Skeletal muscle satellite cell (primary cell): Measurements from ENCODE around the gene MSI1.
A peak's percentile ranks its signal among the peaks of the same experiment; 100 is the strongest.

ENCODE experiments used
- H3K27me3 ChIP-seq: 2 replicates; pipeline ENCODE4 v1.7.0; 2013; ENCODE audit warnings: low read length; ENCODE audit not compliant: control insufficient read depth, insufficient read depth
- H3K36me3 ChIP-seq: 2 replicates; pipeline ENCODE4 v1.7.0; 2013; ENCODE audit warnings: mild to moderate bottlenecking, control low read depth, low read length; ENCODE audit not compliant: insufficient read depth
- H3K4me1 ChIP-seq: 2 replicates; pipeline ENCODE4 v1.7.0; 2013; ENCODE audit warnings: low read length; ENCODE audit not compliant: control insufficient read depth, insufficient read depth
- H3K4me2 ChIP-seq: 2 replicates; pipeline ENCODE4 v1.7.0; 2013; ENCODE audit warnings: mild to moderate bottlenecking, low read length
- H3K4me3 ChIP-seq: 2 replicates; pipeline ENCODE4 v1.7.0; 2013; ENCODE audit warnings: low read length
- H3K9ac ChIP-seq: 2 replicates; pipeline ENCODE4 v1.7.0; 2013; ENCODE audit warnings: mild to moderate bottlenecking, low read depth, low read length, moderate library complexity
- H3K9me3 ChIP-seq: replicated peaks from 2 replicates; pipeline ENCODE4 v1.7.0; 2013; ENCODE audit warnings: mild to moderate bottlenecking, control low read depth, low read length

MSI1 gene

DNA sequence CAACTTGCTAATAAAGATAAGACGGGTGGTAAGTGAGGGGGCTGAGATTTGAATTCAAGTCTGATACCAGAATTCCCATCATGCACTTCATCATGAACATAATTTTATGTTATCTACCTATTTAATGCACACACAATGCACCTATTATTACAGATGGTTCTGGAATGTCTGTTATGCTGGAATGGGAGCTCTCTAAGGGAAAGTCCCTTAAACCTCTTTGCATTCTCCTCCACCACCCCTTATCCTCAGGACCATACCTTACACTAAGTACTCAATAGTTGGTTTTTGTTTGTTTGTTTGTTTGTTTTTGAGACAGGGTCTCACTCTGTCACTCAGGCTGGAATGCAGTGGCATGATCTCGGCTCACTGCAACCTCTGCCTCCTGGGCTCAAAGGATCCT is 7.0 kb upstream of the MSI1 start:
- Histone ChIP-seq H3K4me3 (no peak overlapping the region), H3K9me3 (no peaks in the 10 kb centered on the region), H3K36me3 (no peaks in the 10 kb centered on the region), H3K27me3 (peaks cover 59% of the 10 kb centered on the region), H3K4me1 (no peaks in the 10 kb centered on the region), H3K4me2 (no peak overlapping the region), H3K9ac (no peak overlapping the region)

- no peaks in the 10 kb centered on the region for H3K36me3 ChIP-seq
- H3K9me3 ChIP-seq: no peaks in the 10 kb centered on the region
- H3K4me2 ChIP-seq: no peak overlapping the region
- H3K9ac ChIP-seq: no peak overlapping the region
- peaks cover 77% of the 10 kb centered on the region for H3K27me3 ChIP-seq
- no peak overlapping the region for H3K4me3 ChIP-seq
- H3K4me1 ChIP-seq: no peaks in the 10 kb centered on the region
Observed at GRCh38 chr12:120373683-120374082, 4.7 kb upstream of the MSI1 start.

DNA sequence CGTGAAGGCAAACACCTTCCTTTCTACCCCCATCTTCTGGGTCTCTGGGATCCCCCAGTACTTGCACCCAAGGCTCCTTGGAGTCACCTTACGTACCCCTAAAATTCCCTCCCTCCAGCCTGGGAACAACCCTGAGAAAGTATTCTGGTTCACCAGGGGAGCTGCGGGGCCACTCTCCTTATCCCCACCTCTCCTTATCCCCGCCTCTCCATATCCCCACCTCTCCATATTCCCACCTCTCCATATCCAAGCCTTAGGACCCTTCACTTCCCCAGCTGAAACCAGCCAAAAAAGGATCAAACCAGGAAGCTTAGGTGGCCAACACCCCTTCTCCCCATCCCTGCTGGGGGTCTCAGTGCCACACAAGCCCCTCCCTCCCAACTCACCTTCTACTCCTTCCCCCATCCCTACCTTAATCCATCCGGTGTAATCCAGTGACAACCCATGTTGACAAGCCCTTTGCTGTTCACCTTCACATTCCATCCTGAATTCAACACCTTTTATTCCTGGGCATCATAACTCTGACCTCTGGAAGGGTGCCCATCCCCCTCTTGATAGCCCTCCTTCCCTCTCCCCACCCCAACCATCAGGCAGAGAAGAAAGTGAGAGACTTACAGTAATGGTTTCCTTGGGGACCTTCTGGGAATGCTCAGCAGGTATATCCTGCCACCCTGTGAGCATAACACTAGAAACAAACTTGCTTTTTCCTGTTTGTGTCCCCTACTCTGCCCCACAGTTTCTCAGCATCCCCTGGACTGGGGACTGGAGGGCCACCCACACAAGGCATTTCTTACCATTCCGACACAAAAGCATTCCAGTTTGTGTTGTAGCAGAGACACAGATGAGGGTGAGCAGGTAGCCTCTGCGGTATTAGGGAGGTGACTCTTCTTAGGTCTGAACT is 1.6 kb upstream of the MSI1 start:
- Histone ChIP-seq H3K9me3 (no peaks in the 10 kb centered on the region), H3K4me2 (no peak overlapping the region), H3K9ac (no peak overlapping the region), H3K4me3 (no peak overlapping the region), H3K4me1 (no peaks in the 10 kb centered on the region), H3K27me3 (peaks cover 76% of the 10 kb centered on the region), H3K36me3 (no peaks in the 10 kb centered on the region)

GRCh38 chr12:120369603-120370342 is 809 bp upstream of the MSI1 start:
- Histone ChIP-seq H3K9ac (no peak overlapping the region), H3K27me3 (peaks cover 72% of the 10 kb centered on the region), H3K4me2 (peak overlapping the region; percentile 59), H3K9me3 (no peaks in the 10 kb centered on the region), H3K4me1 (no peaks in the 10 kb centered on the region), H3K4me3 (no peak overlapping the region), H3K36me3 (no peaks in the 10 kb centered on the region)

GRCh38 chr12:120367924-120368788 is 808 bp downstream of the MSI1 start:
- H3K36me3 ChIP-seq: no peaks in the 10 kb centered on the region
- H3K4me2 ChIP-seq: peak overlapping the region; percentile 58
- H3K4me1 ChIP-seq: no peaks in the 10 kb centered on the region
- peaks cover 74% of the 10 kb centered on the region for H3K27me3 ChIP-seq
- H3K4me3 ChIP-seq: peak overlapping the region; percentile 30
- no peaks in the 10 kb centered on the region for H3K9me3 ChIP-seq
- no peak overlapping the region for H3K9ac ChIP-seq

DNA sequence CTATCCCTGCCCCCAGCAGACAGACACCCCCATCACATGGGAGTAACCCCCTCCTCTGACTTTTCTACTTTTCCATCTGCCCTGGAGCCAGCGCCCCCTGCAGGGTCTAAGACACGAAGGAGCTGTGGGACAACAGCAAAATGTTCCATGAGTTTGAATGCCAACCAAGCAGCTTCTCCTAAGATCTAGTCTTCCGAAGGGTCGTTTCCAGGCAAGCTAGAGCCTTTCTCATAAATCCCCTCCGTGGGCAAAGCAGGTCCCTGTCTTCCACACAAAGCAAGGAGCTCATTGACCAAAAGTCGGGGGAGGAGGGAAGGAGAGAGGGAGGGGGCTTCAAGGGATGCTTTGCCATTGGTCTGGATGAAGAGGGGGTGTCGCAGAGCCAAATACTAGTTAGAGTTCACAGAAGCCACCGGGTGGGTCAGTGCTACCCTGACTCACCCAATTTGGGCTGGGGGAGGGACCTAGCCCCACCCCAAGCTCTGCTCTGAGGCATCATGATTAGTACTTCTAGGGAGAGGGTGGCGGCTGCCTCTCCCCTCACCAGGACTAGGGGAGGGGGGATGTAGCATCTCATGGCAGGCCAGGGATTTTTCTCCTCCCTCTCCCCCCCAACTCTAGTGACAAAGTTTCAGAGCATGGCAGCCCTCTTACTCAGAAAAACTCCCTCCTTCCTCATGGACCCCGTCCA is 1.6 kb downstream of the MSI1 start:
- H3K9me3 ChIP-seq: no peaks in the 10 kb centered on the region
- H3K36me3 ChIP-seq: no peaks in the 10 kb centered on the region
- H3K4me3 ChIP-seq: no peak overlapping the region
- H3K27me3 ChIP-seq: peaks cover 74% of the 10 kb centered on the region
- peak overlapping the region; percentile 32 for H3K4me2 ChIP-seq
- H3K9ac ChIP-seq: no peak overlapping the region
- no peaks in the 10 kb centered on the region for H3K4me1 ChIP-seq

DNA sequence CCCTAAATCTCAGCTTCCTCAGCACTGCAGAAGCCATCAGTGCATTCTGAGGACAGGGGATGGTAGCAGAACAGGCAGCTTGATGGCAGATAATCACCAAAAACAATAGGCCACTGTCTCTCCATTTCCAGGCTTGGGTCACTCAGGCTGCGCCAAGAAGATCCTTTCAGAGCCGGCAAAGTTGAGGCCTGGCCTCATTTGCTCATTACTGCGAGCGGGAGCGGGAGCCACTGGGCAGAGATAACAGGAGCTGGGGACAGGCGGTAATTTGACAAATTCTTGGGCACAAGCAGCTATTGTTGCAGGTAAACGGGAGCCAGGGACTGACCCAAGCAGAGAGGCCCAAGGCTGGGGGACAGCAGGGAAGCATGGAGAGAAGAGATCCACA is 2.1 kb downstream of the MSI1 start:
- peaks cover 2% of the 10 kb centered on the region for H3K4me1 ChIP-seq
- no peak overlapping the region for H3K4me3 ChIP-seq
- no peak overlapping the region for H3K9ac ChIP-seq
- peaks cover 75% of the 10 kb centered on the region for H3K27me3 ChIP-seq
- H3K4me2 ChIP-seq: no peak overlapping the region
- no peaks in the 10 kb centered on the region for H3K9me3 ChIP-seq
- H3K36me3 ChIP-seq: no peaks in the 10 kb centered on the region

- Histone ChIP-seq H3K9me3 (no peaks in the 10 kb centered on the region), H3K36me3 (no peaks in the 10 kb centered on the region), H3K4me1 (peaks cover 5% of the 10 kb centered on the region), H3K9ac (no peak overlapping the region), H3K4me2 (no peak overlapping the region), H3K27me3 (peaks cover 71% of the 10 kb centered on the region), H3K4me3 (no peak overlapping the region)
Observed at GRCh38 chr12:120366341-120366705, 2.6 kb downstream of the MSI1 start.

DNA sequence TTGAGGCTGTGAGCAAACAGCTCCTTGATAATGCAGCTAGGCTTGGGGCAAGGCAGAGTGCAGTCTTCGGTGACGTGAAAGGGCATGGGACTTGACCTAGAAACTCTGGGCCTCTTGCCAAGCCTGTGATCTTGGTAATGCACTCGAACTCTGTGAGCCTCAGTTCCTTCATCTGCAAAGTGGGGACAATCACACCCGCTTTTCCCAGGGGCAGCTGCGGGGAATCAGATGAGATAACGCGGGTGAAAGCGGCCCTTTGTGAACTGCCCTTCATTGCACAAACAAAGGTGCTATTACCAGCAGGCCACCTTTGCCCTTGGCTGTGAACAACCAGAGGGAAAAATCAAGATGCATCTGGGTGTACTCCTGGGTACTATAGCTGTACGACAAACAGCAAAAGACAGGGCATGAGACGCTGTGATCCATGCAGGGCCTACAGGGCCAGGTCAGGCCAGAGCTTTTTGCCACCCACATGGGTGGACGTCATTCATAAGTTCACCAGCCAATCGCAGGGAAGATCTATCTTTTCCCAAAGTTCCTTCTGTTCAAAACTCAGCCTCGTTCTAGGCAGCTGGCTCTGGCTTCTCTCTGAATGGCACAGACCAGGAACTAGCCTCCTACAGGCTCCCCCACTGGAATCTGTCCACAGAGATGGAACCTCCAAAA is 3.2 kb downstream of the MSI1 start:
- H3K4me2 ChIP-seq: no peak overlapping the region
- peaks cover 70% of the 10 kb centered on the region for H3K27me3 ChIP-seq
- no peak overlapping the region for H3K4me3 ChIP-seq
- H3K4me1 ChIP-seq: peaks cover 5% of the 10 kb centered on the region
- no peaks in the 10 kb centered on the region for H3K36me3 ChIP-seq
- H3K9ac ChIP-seq: no peak overlapping the region
- H3K9me3 ChIP-seq: no peaks in the 10 kb centered on the region

DNA sequence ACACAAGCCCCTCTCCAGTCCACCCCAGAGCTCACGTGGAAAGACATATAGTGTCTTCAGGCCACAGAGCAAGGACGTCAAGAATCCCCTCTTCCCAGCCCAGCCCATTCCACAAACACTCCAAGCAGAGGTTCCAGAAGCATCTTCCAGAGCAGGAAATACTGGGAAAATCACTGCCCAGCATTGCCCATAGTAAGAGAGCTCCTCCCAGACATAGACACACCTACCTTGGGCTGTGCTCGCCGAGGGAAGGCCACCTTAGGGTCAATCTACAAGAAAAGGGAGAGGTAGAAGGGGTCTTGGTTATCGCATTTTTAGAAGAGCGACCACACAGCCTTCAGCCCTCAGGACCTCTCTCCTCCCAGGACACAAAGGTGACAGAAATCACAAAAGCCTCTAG is 4.5 kb downstream of the MSI1 start:
- no peak overlapping the region for H3K4me2 ChIP-seq
- H3K9ac ChIP-seq: no peak overlapping the region
- no peak overlapping the region for H3K4me3 ChIP-seq
- H3K27me3 ChIP-seq: peaks cover 59% of the 10 kb centered on the region
- peaks cover 5% of the 10 kb centered on the region for H3K4me1 ChIP-seq
- no peaks in the 10 kb centered on the region for H3K9me3 ChIP-seq
- no peaks in the 10 kb centered on the region for H3K36me3 ChIP-seq
